ENCODE results near the gene KCNK16.

Gene KCNK16

DNA sequence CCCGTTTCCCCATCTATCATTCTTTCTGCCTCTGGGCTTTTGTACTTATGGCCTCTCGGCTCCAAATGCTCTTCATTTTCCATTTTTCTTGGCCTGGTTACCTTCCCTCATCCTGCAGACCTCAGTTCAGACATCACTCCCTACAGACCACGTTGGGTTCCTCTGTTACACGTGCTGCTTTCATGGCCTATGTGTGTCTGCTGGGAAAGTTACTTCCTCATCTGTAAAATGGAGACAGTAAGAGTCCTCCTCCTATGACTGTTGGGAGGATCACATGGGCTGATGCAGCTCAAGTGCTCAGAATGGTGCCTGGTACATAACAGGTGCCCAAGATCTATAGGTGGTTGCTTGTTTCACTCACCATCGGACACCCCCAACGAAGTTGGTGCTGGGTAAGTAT is 21.8 kb downstream of the KCNK16 start:
- no peaks in the 10 kb centered on the region for H3K36me3 ChIP-seq
- H3K4me1 ChIP-seq (ENCODE audit: control insufficient read depth in 1 of 2, insufficient read depth in 1 of 2, low read depth in 1 of 2, low read length in 1 of 2), result peaks cover 0 to 6% of the 10 kb centered on the region in 2 experiments
- TF ChIP-seq, protein P1, sequence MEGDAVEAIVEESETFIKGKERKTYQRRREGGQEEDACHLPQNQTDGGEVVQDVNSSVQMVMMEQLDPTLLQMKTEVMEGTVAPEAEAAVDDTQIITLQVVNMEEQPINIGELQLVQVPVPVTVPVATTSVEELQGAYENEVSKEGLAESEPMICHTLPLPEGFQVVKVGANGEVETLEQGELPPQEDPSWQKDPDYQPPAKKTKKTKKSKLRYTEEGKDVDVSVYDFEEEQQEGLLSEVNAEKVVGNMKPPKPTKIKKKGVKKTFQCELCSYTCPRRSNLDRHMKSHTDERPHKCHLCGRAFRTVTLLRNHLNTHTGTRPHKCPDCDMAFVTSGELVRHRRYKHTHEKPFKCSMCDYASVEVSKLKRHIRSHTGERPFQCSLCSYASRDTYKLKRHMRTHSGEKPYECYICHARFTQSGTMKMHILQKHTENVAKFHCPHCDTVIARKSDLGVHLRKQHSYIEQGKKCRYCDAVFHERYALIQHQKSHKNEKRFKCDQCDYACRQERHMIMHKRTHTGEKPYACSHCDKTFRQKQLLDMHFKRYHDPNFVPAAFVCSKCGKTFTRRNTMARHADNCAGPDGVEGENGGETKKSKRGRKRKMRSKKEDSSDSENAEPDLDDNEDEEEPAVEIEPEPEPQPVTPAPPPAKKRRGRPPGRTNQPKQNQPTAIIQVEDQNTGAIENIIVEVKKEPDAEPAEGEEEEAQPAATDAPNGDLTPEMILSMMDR (IDR thresholded peaks at IDR 0.05), result no peak
- H3K27me3 ChIP-seq, result no peaks in the 10 kb centered on the region
- H3K27ac ChIP-seq, result no peak overlapping the region
- H3K9me3 ChIP-seq, result no peaks in the 10 kb centered on the region
- no peak overlapping the region for H3K4me3 ChIP-seq (ENCODE audit: low read depth in 1 of 2, low read length in 1 of 2)

- no peak overlapping the region for H3K27ac ChIP-seq
- peaks cover 0 to 3% of the 10 kb centered on the region in 2 experiments for H3K4me1 ChIP-seq (ENCODE audit: control insufficient read depth in 1 of 2, insufficient read depth in 1 of 2, low read depth in 1 of 2, low read length in 1 of 2)
- no peaks in the 10 kb centered on the region for H3K27me3 ChIP-seq
- TF ChIP-seq, protein P1 (IDR thresholded peaks at IDR 0.05), result no peak
- no peak overlapping the region for H3K4me3 ChIP-seq (ENCODE audit: low read depth in 1 of 2, low read length in 1 of 2)
- no peaks in the 10 kb centered on the region for H3K36me3 ChIP-seq
- no peaks in the 10 kb centered on the region for H3K9me3 ChIP-seq
Measured at GRCh38 chr6:39298061-39298460, 24.4 kb downstream of the KCNK16 start.

- Histone ChIP-seq H3K36me3 (no peaks in the 10 kb centered on the region), H3K9me3 (no peaks in the 10 kb centered on the region), H3K27me3 (no peaks in the 10 kb centered on the region), H3K4me1 (ENCODE audit: control insufficient read depth in 1 of 2, insufficient read depth in 1 of 2, low read depth in 1 of 2, low read length in 1 of 2) (no peaks in the 10 kb centered on the region), H3K4me3 (ENCODE audit: low read depth in 1 of 2, low read length in 1 of 2) (no peak overlapping the region), H3K27ac (no peak overlapping the region)
- TF ChIP-seq, protein P1 (IDR thresholded peaks at IDR 0.05), result no peak
Measured at GRCh38 chr6:39296745-39297640, 25.5 kb downstream of the KCNK16 start.

GRCh38 chr6:39295611-39296011 is 26.9 kb downstream of the KCNK16 start:
- TF ChIP-seq, protein P1 (IDR thresholded peaks at IDR 0.05), result no peak
- Histone ChIP-seq H3K9me3 (no peaks in the 10 kb centered on the region), H3K4me1 (ENCODE audit: control insufficient read depth in 1 of 2, insufficient read depth in 1 of 2, low read depth in 1 of 2, low read length in 1 of 2) (no peaks in the 10 kb centered on the region), H3K36me3 (no peaks in the 10 kb centered on the region), H3K4me3 (ENCODE audit: low read depth in 1 of 2, low read length in 1 of 2) (no peak overlapping the region), H3K27ac (no peak overlapping the region), H3K27me3 (no peaks in the 10 kb centered on the region)

GRCh38 chr6:39294899-39295298 is 27.6 kb downstream of the KCNK16 start:
- Histone ChIP-seq H3K4me3 (ENCODE audit: low read depth in 1 of 2, low read length in 1 of 2) (no peak overlapping the region), H3K9me3 (no peaks in the 10 kb centered on the region), H3K27ac (no peak overlapping the region), H3K27me3 (no peaks in the 10 kb centered on the region), H3K4me1 (ENCODE audit: control insufficient read depth in 1 of 2, insufficient read depth in 1 of 2, low read depth in 1 of 2, low read length in 1 of 2) (no peaks in the 10 kb centered on the region), H3K36me3 (no peaks in the 10 kb centered on the region)
- TF ChIP-seq, protein P1 (IDR thresholded peaks at IDR 0.05), result no peak
